RWPE1 (cell line): ENCODE results near the gene OTULINL.

Experiments used
- CTCF ChIA-PET: fragments of 350-600 bp; sonication (Branson Sonifier 250); formaldehyde crosslinking; extraction: SDS; loops from one replicate; lab custom pipeline; 2021; lab: Yijun Ruan, JAX
- POLR2A ChIA-PET: fragments of 400-600 bp; formaldehyde crosslinking; extraction: SDS; loops from one replicate; lab custom pipeline; 2020; ENCODE audit warnings: antibody characterized with exemption; ENCODE audit not compliant: low non-redundant PET; lab: Yijun Ruan, JAX
- DNase-seq: peaks from one replicate; pipeline ENCODE4 v3.0.0; 2012; ENCODE audit warnings: low spot score
- H3K27ac ChIP-seq: fragments of 450-650 bp; 2 replicates; pipeline ENCODE4 v1.5.1; 2017
- CTCF ChIP-seq: fragments of 450-650 bp; conservative IDR thresholded peaks from 2 replicates; pipeline ENCODE4 v1.5.1; 2017; ENCODE audit warnings: low read depth, mild to moderate bottlenecking

The OTULINL gene

GRCh38 chr5:14579731-14580397, 1.7 kb upstream of the OTULINL start:
- CTCF ChIA-PET = interaction anchor here (0.6 kb wide), 1 partner anchor 9 kb away, joined by 6 read pairs; no protein-coding TSS in a partner anchor
- TF ChIP-seq CTCF = no peak
- no peak overlapping the region for H3K27ac ChIP-seq
- POLR2A ChIA-PET = no interaction called here
- DNase-seq = no peak

GRCh38 chr5:14580398-14581034, 1.1 kb upstream of the OTULINL start:
- TF ChIP-seq CTCF = no peak
- DNase-seq = no peak
- POLR2A ChIA-PET = no interaction called here
- CTCF ChIA-PET = no interaction called here
- no peak overlapping the region for H3K27ac ChIP-seq

GRCh38 chr5:14581891-14582796, 552 bp downstream of the OTULINL start:
- DNase-seq = peak; percentile 37
- H3K27ac ChIP-seq = no peak overlapping the region
- ChIA-PET POLR2A (interaction anchor here (0.6 kb wide), 1 partner anchor 38 kb away, joined by 3 read pairs; no protein-coding TSS in a partner anchor), CTCF (interaction anchor here (0.6 to 1.5 kb wide), 7 partner anchors 66 to 522 kb away, joined by 3 to 6 read pairs (median 3); no protein-coding TSS in a partner anchor)
- TF ChIP-seq CTCF = no peak; the same call in 1 of the 2 replicates

GRCh38 chr5:14582797-14583137, 1.2 kb downstream of the OTULINL start:
- no peak for DNase-seq
- TF ChIP-seq CTCF = no peak
- H3K27ac ChIP-seq = no peak overlapping the region
- CTCF ChIA-PET = interaction anchor here (0.6 to 1.5 kb wide), 5 partner anchors 66 to 521 kb away, joined by 3 to 6 read pairs (median 3); no protein-coding TSS in a partner anchor
- POLR2A ChIA-PET = no interaction called here

- no peak for DNase-seq
- ChIA-PET CTCF (no interaction called here), POLR2A (no interaction called here)
- no peak for TF ChIP-seq CTCF
- no peak overlapping the region for H3K27ac ChIP-seq
Measured at GRCh38 chr5:14584848-14585247, 3.3 kb downstream of the OTULINL start.

GRCh38 chr5:14587150-14587549, 5.6 kb downstream of the OTULINL start:
- DNase-seq = no peak
- TF ChIP-seq CTCF = no peak
- H3K27ac ChIP-seq = no peak overlapping the region
- CTCF ChIA-PET = interaction anchor here (0.6 to 1.0 kb wide), 2 partner anchors 147 to 188 kb away, joined by 4 read pairs; no protein-coding TSS in a partner anchor
- POLR2A ChIA-PET = no interaction called here
